BLaER1 (cell line): ENCODE results near the gene DICER1.

Experiments used
- H3K27ac ChIP-seq: shearing (Covaris generic); formaldehyde crosslinking; 2 replicates; pipeline ENCODE4 v1.8.1; 2022
- H3K27me3 ChIP-seq: shearing (Covaris generic); formaldehyde crosslinking; 2 replicates; pipeline ENCODE4 v1.8.1; 2022
- H3K36me3 ChIP-seq: shearing (Covaris generic); formaldehyde crosslinking; 2 replicates; pipeline ENCODE4 v1.8.1; 2022
- H3K4me1 ChIP-seq: shearing (Covaris generic); formaldehyde crosslinking; 2 replicates; pipeline ENCODE4 v1.8.1; 2022
- H3K4me2 ChIP-seq: shearing (Covaris generic); formaldehyde crosslinking; 2 replicates; pipeline ENCODE4 v1.8.1; 2022
- H3K4me3 ChIP-seq: shearing (Covaris generic); formaldehyde crosslinking; 2 replicates; pipeline ENCODE4 v1.8.1; 2022
- H3K9ac ChIP-seq: shearing (Covaris generic); formaldehyde crosslinking; 2 replicates; pipeline ENCODE4 v1.8.1; 2022
- H3K9me3 ChIP-seq: shearing (Covaris generic); formaldehyde crosslinking; 2 replicates; pipeline ENCODE4 v1.8.1; 2022
- H4K20me1 ChIP-seq: shearing (Covaris generic); formaldehyde crosslinking; 2 replicates; pipeline ENCODE4 v1.8.1; 2022
- Cebpa-rat ChIP-seq: shearing (Covaris generic); IDR thresholded peaks from 2 replicates; pipeline ENCODE4 v1.8.1; 2022

The DICER1 gene

DNA sequence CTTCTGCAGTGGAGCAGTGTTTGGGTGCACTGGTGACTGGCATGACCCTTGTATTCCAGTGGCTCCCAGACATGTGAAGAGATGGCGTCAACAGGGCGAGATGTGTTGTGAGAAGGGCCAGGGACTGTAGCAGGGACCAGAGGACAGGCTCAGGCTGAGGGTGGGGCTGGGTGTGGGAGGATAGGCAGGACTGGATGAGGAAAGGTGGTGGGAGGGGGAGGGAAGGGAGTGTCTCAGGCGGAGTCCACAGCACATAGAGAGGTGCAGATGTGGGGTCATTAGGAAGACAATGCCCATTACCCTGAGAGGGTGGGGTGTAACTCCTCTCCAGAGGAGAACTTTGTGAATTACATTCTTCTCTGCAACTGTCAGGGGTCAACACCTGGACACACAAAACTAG lies 78.5 kb downstream of the DICER1 start:
- H3K4me2 ChIP-seq: no peak overlapping the region
- H3K27ac ChIP-seq: no peak overlapping the region
- H3K36me3 ChIP-seq: peaks cover 6% of the 10 kb centered on the region; the same call in 1 of the 2 replicates
- no peaks in the 10 kb centered on the region for H4K20me1 ChIP-seq
- H3K4me1 ChIP-seq: no peaks in the 10 kb centered on the region
- no peak for TF ChIP-seq Cebpa-rat
- H3K9ac ChIP-seq: no peak overlapping the region
- H3K27me3 ChIP-seq: no peaks in the 10 kb centered on the region
- H3K9me3 ChIP-seq: 0 out of 2 replicates have a peak, but pooled peaks cover 6% of the 10 kb centered on the region
- H3K4me3 ChIP-seq: no peak overlapping the region

- no peak overlapping the region for H3K27ac ChIP-seq
- H4K20me1 ChIP-seq: no peaks in the 10 kb centered on the region
- H3K36me3 ChIP-seq: no peaks in the 10 kb centered on the region
- H3K4me2 ChIP-seq: no peak overlapping the region
- H3K9me3 ChIP-seq: 0 out of 2 replicates have a peak, but pooled peaks cover 7% of the 10 kb centered on the region
- H3K27me3 ChIP-seq: no peaks in the 10 kb centered on the region
- no peak overlapping the region for H3K9ac ChIP-seq
- no peaks in the 10 kb centered on the region for H3K4me1 ChIP-seq
- TF ChIP-seq Cebpa-rat: no peak
- no peak overlapping the region for H3K4me3 ChIP-seq
Observed at GRCh38 chr14:95077345-95077744, 80.0 kb downstream of the DICER1 start.

GRCh38 chr14:95075789-95076188 lies 81.5 kb downstream of the DICER1 start:
- no peak for TF ChIP-seq Cebpa-rat
- H3K27me3 ChIP-seq: no peaks in the 10 kb centered on the region
- no peak overlapping the region for H3K4me3 ChIP-seq
- H3K9me3 ChIP-seq: 0 out of 2 replicates have a peak, but pooled peaks cover 7% of the 10 kb centered on the region
- H3K9ac ChIP-seq: no peak overlapping the region
- H3K4me1 ChIP-seq: no peaks in the 10 kb centered on the region
- no peak overlapping the region for H3K27ac ChIP-seq
- no peak overlapping the region for H3K4me2 ChIP-seq
- no peaks in the 10 kb centered on the region for H3K36me3 ChIP-seq
- no peaks in the 10 kb centered on the region for H4K20me1 ChIP-seq

- H3K36me3 ChIP-seq: no peaks in the 10 kb centered on the region
- H3K27ac ChIP-seq: no peak overlapping the region
- no peak overlapping the region for H3K9ac ChIP-seq
- no peak for TF ChIP-seq Cebpa-rat
- H4K20me1 ChIP-seq: no peaks in the 10 kb centered on the region
- H3K27me3 ChIP-seq: no peaks in the 10 kb centered on the region
- no peak overlapping the region for H3K4me2 ChIP-seq
- H3K4me1 ChIP-seq: no peaks in the 10 kb centered on the region
- no peak overlapping the region for H3K4me3 ChIP-seq
- 0 out of 2 replicates have a peak, but pooled peaks cover 7% of the 10 kb centered on the region for H3K9me3 ChIP-seq
Observed at GRCh38 chr14:95073947-95074346, 83.4 kb downstream of the DICER1 start.

DNA sequence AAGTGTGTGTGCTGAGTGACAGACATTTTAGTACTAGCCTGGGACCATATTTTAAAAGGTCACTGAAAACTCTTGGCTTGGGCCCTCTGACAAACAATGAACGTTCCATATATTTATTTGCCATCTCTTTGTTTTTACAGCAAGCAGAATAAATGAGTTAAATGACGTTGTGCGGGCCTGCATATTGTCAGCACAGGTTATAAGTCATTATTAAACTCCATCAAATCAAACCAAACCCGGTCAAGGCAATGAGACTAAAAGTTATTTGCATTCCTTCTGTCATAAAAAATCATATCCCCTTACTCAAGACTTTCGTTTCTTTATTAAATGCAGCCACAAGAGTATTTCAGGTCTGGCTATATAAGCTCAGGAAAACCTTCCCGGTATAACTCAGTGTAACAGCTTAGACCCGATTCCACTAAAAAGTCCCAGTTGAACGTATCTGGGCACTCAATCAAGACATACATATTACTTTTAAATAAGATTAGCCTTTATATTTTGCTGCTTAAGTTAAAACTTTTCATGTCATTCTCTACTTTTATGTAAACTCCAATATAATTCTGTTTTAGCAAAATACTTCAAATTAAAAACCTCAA lies 84.9 kb downstream of the DICER1 start:
- Histone ChIP-seq H4K20me1 (no peaks in the 10 kb centered on the region), H3K27me3 (no peaks in the 10 kb centered on the region), H3K4me2 (no peak overlapping the region), H3K4me1 (no peaks in the 10 kb centered on the region), H3K9me3 (0 out of 2 replicates have a peak, but pooled peaks cover 7% of the 10 kb centered on the region), H3K27ac (no peak overlapping the region), H3K9ac (no peak overlapping the region), H3K36me3 (no peaks in the 10 kb centered on the region), H3K4me3 (no peak overlapping the region)
- TF ChIP-seq Cebpa-rat: no peak

GRCh38 chr14:95071649-95072280 lies 85.6 kb downstream of the DICER1 start:
- no peak overlapping the region for H3K27ac ChIP-seq
- no peaks in the 10 kb centered on the region for H3K36me3 ChIP-seq
- H3K27me3 ChIP-seq: no peaks in the 10 kb centered on the region
- H3K4me1 ChIP-seq: no peaks in the 10 kb centered on the region
- H3K9me3 ChIP-seq: 0 out of 2 replicates have a peak, but pooled peaks cover 7% of the 10 kb centered on the region
- H3K9ac ChIP-seq: no peak overlapping the region
- no peaks in the 10 kb centered on the region for H4K20me1 ChIP-seq
- no peak overlapping the region for H3K4me2 ChIP-seq
- TF ChIP-seq Cebpa-rat: no peak
- H3K4me3 ChIP-seq: no peak overlapping the region

DNA sequence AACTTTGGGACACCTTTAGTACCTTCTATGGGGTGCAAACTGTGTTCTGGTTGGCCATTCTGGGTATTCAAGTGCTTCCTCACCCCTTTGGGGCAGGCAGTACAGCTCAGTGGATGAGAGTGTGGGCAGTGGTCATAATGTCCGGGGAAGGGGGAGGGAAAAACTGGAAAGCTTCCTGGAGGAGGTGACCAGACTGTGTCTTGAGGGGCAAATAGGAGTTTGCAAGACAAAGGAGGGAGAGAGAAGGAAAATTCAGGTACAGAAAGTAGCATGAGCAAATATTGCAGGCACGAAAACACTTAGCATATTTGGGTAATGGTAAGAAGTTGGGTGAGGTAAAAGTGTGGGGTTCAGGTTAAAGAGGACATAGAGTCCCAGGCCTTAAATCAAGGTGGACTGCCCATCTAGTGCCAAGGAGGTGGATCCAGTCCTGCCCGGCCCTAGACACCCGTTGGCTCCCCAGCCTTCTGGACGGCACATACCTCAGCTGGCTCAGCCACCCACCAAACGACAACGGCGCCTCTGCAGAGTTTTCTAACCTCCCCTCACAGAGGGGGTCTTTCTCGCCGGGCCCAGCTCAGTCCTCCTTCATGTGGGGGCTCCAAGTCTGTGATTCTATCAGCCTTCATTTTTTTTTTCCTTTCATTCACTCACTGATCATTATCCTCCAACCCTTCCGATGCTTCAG lies 86.4 kb downstream of the DICER1 start:
- 0 out of 2 replicates have a peak, but pooled peaks cover 7% of the 10 kb centered on the region for H3K9me3 ChIP-seq
- H3K9ac ChIP-seq: no peak overlapping the region
- no peaks in the 10 kb centered on the region for H3K27me3 ChIP-seq
- no peak overlapping the region for H3K27ac ChIP-seq
- no peak for TF ChIP-seq Cebpa-rat
- no peaks in the 10 kb centered on the region for H4K20me1 ChIP-seq
- no peaks in the 10 kb centered on the region for H3K4me1 ChIP-seq
- H3K4me2 ChIP-seq: no peak overlapping the region
- no peak overlapping the region for H3K4me3 ChIP-seq
- no peaks in the 10 kb centered on the region for H3K36me3 ChIP-seq

DNA sequence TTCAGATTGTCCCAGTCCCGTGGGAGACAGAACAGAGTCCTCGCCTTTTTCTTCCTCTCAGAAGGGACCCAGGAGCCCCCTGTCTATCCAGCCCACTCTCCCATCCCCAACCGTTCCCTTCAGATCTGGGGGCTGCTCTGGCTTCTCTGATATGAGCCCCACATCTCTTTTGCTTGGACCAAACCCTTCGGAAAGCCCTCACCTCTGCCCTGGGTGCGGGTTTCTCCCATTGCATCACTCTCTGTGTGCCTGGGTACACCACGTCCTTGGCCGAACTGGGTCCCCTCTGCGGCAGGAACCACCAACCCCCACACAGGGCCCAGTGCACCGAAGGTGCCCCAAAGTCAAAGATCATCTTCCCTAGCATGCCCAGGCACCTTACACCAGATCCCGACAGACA lies 87.8 kb downstream of the DICER1 start:
- TF ChIP-seq Cebpa-rat: no peak
- H3K4me3 ChIP-seq: no peak overlapping the region
- no peaks in the 10 kb centered on the region for H3K36me3 ChIP-seq
- no peak overlapping the region for H3K27ac ChIP-seq
- no peak overlapping the region for H3K9ac ChIP-seq
- no peaks in the 10 kb centered on the region for H3K27me3 ChIP-seq
- no peaks in the 10 kb centered on the region for H3K4me1 ChIP-seq
- H4K20me1 ChIP-seq: no peaks in the 10 kb centered on the region
- H3K9me3 ChIP-seq: 0 out of 2 replicates have a peak, but pooled peaks cover 7% of the 10 kb centered on the region
- no peak overlapping the region for H3K4me2 ChIP-seq

DNA sequence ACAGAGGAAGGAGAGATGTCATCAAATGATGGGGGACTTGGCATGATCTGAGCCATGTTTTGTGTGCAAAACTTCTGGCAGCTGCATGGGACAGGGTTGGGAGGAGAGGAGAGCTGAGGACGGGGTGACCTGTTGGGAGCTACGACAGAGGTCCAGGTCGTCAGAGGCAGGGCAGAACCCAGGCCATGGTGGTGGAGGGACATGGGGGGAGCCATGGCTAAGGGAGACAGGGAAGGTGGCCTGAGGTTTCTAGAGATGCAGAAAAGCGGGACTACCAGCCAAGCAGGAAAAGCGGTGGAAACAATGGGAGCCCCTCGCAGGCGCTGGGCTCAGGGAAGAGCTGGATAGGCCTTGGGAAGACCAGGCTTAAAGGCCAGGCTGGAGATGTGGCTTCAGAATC lies 88.3 kb downstream of the DICER1 start:
- no peak for TF ChIP-seq Cebpa-rat
- 0 out of 2 replicates have a peak, but pooled peaks cover 2% of the 10 kb centered on the region for H3K9me3 ChIP-seq
- no peak overlapping the region for H3K4me3 ChIP-seq
- H3K27ac ChIP-seq: no peak overlapping the region
- H4K20me1 ChIP-seq: no peaks in the 10 kb centered on the region
- no peak overlapping the region for H3K9ac ChIP-seq
- no peaks in the 10 kb centered on the region for H3K36me3 ChIP-seq
- H3K4me2 ChIP-seq: no peak overlapping the region
- H3K4me1 ChIP-seq: no peaks in the 10 kb centered on the region
- H3K27me3 ChIP-seq: no peaks in the 10 kb centered on the region

DNA sequence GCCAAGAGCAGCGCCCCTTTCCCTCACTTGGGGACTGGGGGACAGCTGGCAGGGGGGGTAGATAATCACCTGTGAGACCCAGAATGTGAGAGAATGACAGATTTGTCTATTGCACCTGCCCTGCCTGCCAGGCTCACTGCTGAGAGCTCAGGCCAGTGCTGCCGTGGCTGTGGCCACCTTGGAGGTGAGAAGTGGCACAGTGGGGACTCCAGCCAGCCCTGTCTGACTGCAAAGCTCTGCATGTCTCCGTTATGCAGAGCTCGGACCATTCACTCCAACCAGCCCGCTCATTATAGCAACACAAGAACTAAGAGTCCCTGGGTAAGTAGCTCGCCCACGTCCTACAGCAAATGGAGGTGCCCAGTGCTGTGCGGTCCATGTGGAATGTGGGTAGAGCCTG lies 88.8 kb downstream of the DICER1 start:
- no peaks in the 10 kb centered on the region for H3K9me3 ChIP-seq
- no peak for TF ChIP-seq Cebpa-rat
- no peak overlapping the region for H3K27ac ChIP-seq

More for the DNA sequence above, 88.8 kb downstream of the DICER1 start:
- Histone ChIP-seq H3K4me1 (no peaks in the 10 kb centered on the region), H3K4me2 (no peak overlapping the region), H4K20me1 (no peaks in the 10 kb centered on the region), H3K9ac (no peak overlapping the region), H3K36me3 (no peaks in the 10 kb centered on the region), H3K4me3 (no peak overlapping the region), H3K27me3 (no peaks in the 10 kb centered on the region)
